Tibial nerve (tissue), 4 donors: ENCODE measurements around the gene PGGHG. TPM values are rescaled to one million over a fixed set of nuclear protein-coding genes. Genes with fewer than 3 reads are reported as not detected.

Experiments used
- DNase-seq, 2 donors: peaks; one replicate each; pipeline ENCODE4 v3.0.0-alpha.2; 2019; ENCODE audit warnings: low spot score in 2 of 2
- H3K27ac ChIP-seq, 4 donors: fragments of 200-600 bp; sonication (generic) in 3 of 4; one replicate each; pipeline ENCODE4 v1.5.1; 2017 to 2019; ENCODE audit warnings: mild to moderate bottlenecking in 1 of 4
- H3K27me3 ChIP-seq, 2 donors: fragments of 200-600 bp; sonication (generic) in 1 of 2; one replicate each; pipeline versions ENCODE4 v1.5.1 to v1.6.0; 2017 to 2019
- H3K36me3 ChIP-seq, 3 donors: fragments of 200-600 bp; sonication (generic); one replicate each; pipeline ENCODE4 v1.5.1; 2018 to 2019
- H3K4me1 ChIP-seq, 4 donors: fragments of 200-600 bp; sonication (generic) in 3 of 4; one replicate each; pipeline ENCODE4 v1.5.1; 2017 to 2019
- H3K4me3 ChIP-seq, 4 donors: fragments of 200-600 bp; sonication (generic) in 3 of 4; one replicate each; pipeline ENCODE4 v1.5.1; 2017 to 2019; ENCODE audit warnings: mild to moderate bottlenecking in 1 of 4, moderate library complexity in 1 of 4
- H3K9me3 ChIP-seq, 4 donors: fragments of 200-600 bp; sonication (generic) in 3 of 4; one replicate each; pipeline ENCODE4 v1.5.1; 2017 to 2019
- CTCF ChIP-seq, 5 experiments: fragments of 200-600 bp in 3 of 5; fragments of 450-650 bp in 2 of 5; sonication (generic) in 3 of 5; IDR thresholded peaks; one replicate each; pipeline ENCODE4 v1.5.1; 2016 to 2019; ENCODE audit warnings: antibody characterized with exemption in 5 of 5, mild to moderate bottlenecking in 3 of 5, moderate library complexity in 2 of 5
- EP300 ChIP-seq, 2 donors: sonication (generic); formaldehyde crosslinking; IDR thresholded peaks; one replicate each; pipeline ENCODE4 v1.6.1; 2017; ENCODE audit warnings: antibody characterized with exemption in 2 of 2, mild to moderate bottlenecking in 1 of 2
- POLR2A ChIP-seq, 2 donors: fragments of 450-650 bp; IDR thresholded peaks; one replicate each; pipeline ENCODE4 v1.6.1; 2017; ENCODE audit warnings: antibody characterized with exemption in 2 of 2, mild to moderate bottlenecking in 2 of 2, moderate library complexity in 2 of 2
- WGBS, 2 donors: methylation state at CpG; one replicate each; pipeline ENCODE4 v1.1.5; 2018; 5-methylcytosine and 5-hydroxymethylcytosine counted together
- total RNA-seq, 4 donors: library from RNA; depleted of rRNA; stranded (reverse); fragments of >200 nt; gene quantifications; one replicate each; pipeline ENCODE4 v1.1.0, GENCODE V29; 2016

Gene PGGHG
- total RNA-seq, 4 donors from 2014 or later, result 43.7 to 166 (median 55.6) TPM

- Histone ChIP-seq H3K27me3 (no peaks in the 10 kb centered on the region), H3K9me3 (no peaks in the 10 kb centered on the region), H3K27ac (no peak overlapping the region), H3K4me1 (peaks cover 0 to 9% (median 0%) of the 10 kb centered on the region in 4 donors), H3K4me3 (no peak overlapping the region), H3K36me3 (peaks cover 0 to 50% (median 19%) of the 10 kb centered on the region in 3 donors)
- 72 to 75% methylated on average over 5 of the region's 5 CpGs for WGBS, 2 donors
- TF ChIP-seq POLR2A (IDR thresholded peaks at IDR 0.05) (no peak), CTCF (IDR thresholded peaks at IDR 0.05) (no peak), EP300 (IDR thresholded peaks at IDR 0.05) (no peak)
- DNase-seq, result no peak
Measured at GRCh38 chr11:253886-254270, 35.0 kb upstream of the PGGHG start.

GRCh38 chr11:255176-255575, 33.8 kb upstream of the PGGHG start:
- Histone ChIP-seq H3K9me3 (no peaks in the 10 kb centered on the region), H3K4me3 (no peak overlapping the region), H3K27ac (no peak overlapping the region), H3K4me1 (peaks cover 0 to 9% (median 0%) of the 10 kb centered on the region in 4 donors), H3K36me3 (peaks cover 0 to 37% (median 8%) of the 10 kb centered on the region in 3 donors), H3K27me3 (no peaks in the 10 kb centered on the region)
- TF ChIP-seq CTCF (IDR thresholded peaks at IDR 0.05), result no peak
- TF ChIP-seq EP300 (IDR thresholded peaks at IDR 0.05), result no peak
- TF ChIP-seq POLR2A (IDR thresholded peaks at IDR 0.05), result no peak
- no peak for DNase-seq
- 37 to 46% methylated on average over 3 of the region's 3 CpGs for WGBS, 2 donors

GRCh38 chr11:255816-256215, 33.1 kb upstream of the PGGHG start:
- DNase-seq, result no peak

GRCh38 chr11:256952-257737, 31.8 kb upstream of the PGGHG start:
- Histone ChIP-seq H3K9me3 (no peaks in the 10 kb centered on the region), H3K27ac (no peak overlapping the region), H3K4me3 (no peak overlapping the region), H3K36me3 (peaks cover 0 to 18% (median 0%) of the 10 kb centered on the region in 3 donors), H3K4me1 (no peaks in the 10 kb centered on the region), H3K27me3 (no peaks in the 10 kb centered on the region)
- no peak for TF ChIP-seq EP300 (IDR thresholded peaks at IDR 0.05)
- no peak for TF ChIP-seq POLR2A (IDR thresholded peaks at IDR 0.05)
- no peak for TF ChIP-seq CTCF (IDR thresholded peaks at IDR 0.05)
- no peak for DNase-seq
- WGBS, 2 donors, result 71 to 78% methylated on average over 14 of the region's 14 CpGs

More at GRCh38 chr11:255816-256215, 33.1 kb upstream of the PGGHG start:
- Histone ChIP-seq H3K27ac (no peak overlapping the region), H3K4me1 (peaks cover 0 to 3% (median 0%) of the 10 kb centered on the region in 4 donors), H3K36me3 (peaks cover 0 to 31% (median 8%) of the 10 kb centered on the region in 3 donors), H3K27me3 (no peaks in the 10 kb centered on the region), H3K9me3 (no peaks in the 10 kb centered on the region), H3K4me3 (no peak overlapping the region)
- 93% methylated on average over 2 of the region's 2 CpGs for WGBS, 2 donors
- TF ChIP-seq CTCF (IDR thresholded peaks at IDR 0.05), result no peak
- no peak for TF ChIP-seq POLR2A (IDR thresholded peaks at IDR 0.05)
- TF ChIP-seq EP300 (IDR thresholded peaks at IDR 0.05), result no peak

- no peaks in the 10 kb centered on the region for H3K27me3 ChIP-seq
- 77 to 78% methylated on average over 14 to 15 of the region's 15 CpGs for WGBS, 2 donors
- no peak for DNase-seq
- peaks cover 0 to 10% (median 0%) of the 10 kb centered on the region in 3 donors for H3K36me3 ChIP-seq
- H3K9me3 ChIP-seq, result no peaks in the 10 kb centered on the region
- H3K27ac ChIP-seq, result no peak overlapping the region
- TF ChIP-seq EP300 (IDR thresholded peaks at IDR 0.05) (no peak), POLR2A (IDR thresholded peaks at IDR 0.05) (no peak), CTCF (IDR thresholded peaks at IDR 0.05) (no peak)
- no peak overlapping the region for H3K4me3 ChIP-seq
- no peaks in the 10 kb centered on the region for H3K4me1 ChIP-seq
Measured at GRCh38 chr11:257766-258493, 31.0 kb upstream of the PGGHG start.
